Loucy (cell line): ENCODE data around the gene MYH16.

ENCODE experiments used
- CTCF ChIP-seq: fragments of 200-600 bp; sonication (generic); conservative IDR thresholded peaks from 2 replicates; pipeline ENCODE4 v1.5.1; 2014; ENCODE audit warnings: mild to moderate bottlenecking, antibody characterized with exemption, low read length
- EZH2phosphoT487 ChIP-seq: fragments of 200-600 bp; IDR thresholded peaks from 2 replicates; pipeline ENCODE4 v1.6.1; 2018; ENCODE audit warnings: antibody characterized with exemption, mild to moderate bottlenecking, moderate library complexity, borderline replicate concordance

GRCh38 chr7:99224899-99225265, 47.8 kb upstream of the MYH16 start:
- TF ChIP-seq CTCF (no peak), EZH2phosphoT487 (no peak)
